ENCODE results near the gene NDUFS1.

GRCh38 chr2:206208900-206209299 is 49.7 kb upstream of the NDUFS1 start:
- no peak for TF ChIP-seq EP300 (IDR thresholded peaks at IDR 0.05; ENCODE audit: low read depth)
- TF ChIP-seq, protein P1, sequence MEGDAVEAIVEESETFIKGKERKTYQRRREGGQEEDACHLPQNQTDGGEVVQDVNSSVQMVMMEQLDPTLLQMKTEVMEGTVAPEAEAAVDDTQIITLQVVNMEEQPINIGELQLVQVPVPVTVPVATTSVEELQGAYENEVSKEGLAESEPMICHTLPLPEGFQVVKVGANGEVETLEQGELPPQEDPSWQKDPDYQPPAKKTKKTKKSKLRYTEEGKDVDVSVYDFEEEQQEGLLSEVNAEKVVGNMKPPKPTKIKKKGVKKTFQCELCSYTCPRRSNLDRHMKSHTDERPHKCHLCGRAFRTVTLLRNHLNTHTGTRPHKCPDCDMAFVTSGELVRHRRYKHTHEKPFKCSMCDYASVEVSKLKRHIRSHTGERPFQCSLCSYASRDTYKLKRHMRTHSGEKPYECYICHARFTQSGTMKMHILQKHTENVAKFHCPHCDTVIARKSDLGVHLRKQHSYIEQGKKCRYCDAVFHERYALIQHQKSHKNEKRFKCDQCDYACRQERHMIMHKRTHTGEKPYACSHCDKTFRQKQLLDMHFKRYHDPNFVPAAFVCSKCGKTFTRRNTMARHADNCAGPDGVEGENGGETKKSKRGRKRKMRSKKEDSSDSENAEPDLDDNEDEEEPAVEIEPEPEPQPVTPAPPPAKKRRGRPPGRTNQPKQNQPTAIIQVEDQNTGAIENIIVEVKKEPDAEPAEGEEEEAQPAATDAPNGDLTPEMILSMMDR (IDR thresholded peaks at IDR 0.05), result no peak

Data from transverse colon (tissue), 3 donors.